Effector memory CD4-positive, alpha-beta T cell (primary cell): Measurements from ENCODE around the gene GALNS.
A peak's percentile ranks its signal among the peaks of the same experiment; 100 is the strongest.
"Not testable (repeated sequence)": the region's sequence is repeated elsewhere in the genome, so short reads cannot be mapped to it uniquely, and the experiment has no call there.

Experiments used
- DNase-seq, 3 donors: peaks; one replicate each; pipeline ENCODE4 v3.0.0-alpha.2; 2020
- H3K27ac ChIP-seq: 2 replicates; pipeline ENCODE4 v1.7.0; 2013; ENCODE audit warnings: mild to moderate bottlenecking, low read length, moderate library complexity; ENCODE audit not compliant: insufficient read depth, poor library complexity, severe bottlenecking
- H3K27me3 ChIP-seq: replicated peaks from 2 replicates; pipeline ENCODE4 v1.7.0; 2013; ENCODE audit warnings: mild to moderate bottlenecking, low read length; ENCODE audit not compliant: insufficient read depth, control insufficient read depth, poor library complexity, severe bottlenecking
- H3K36me3 ChIP-seq: 2 replicates; pipeline ENCODE4 v1.7.0; 2013; ENCODE audit warnings: mild to moderate bottlenecking, low read length, moderate library complexity; ENCODE audit not compliant: control insufficient read depth, insufficient read depth
- H3K4me1 ChIP-seq: 2 replicates; pipeline ENCODE4 v1.7.0; 2013; ENCODE audit warnings: low read length, mild to moderate bottlenecking; ENCODE audit not compliant: control insufficient read depth, insufficient read depth, poor library complexity, severe bottlenecking
- H3K4me3 ChIP-seq: 2 replicates; pipeline ENCODE4 v1.7.0; 2013; ENCODE audit warnings: low read length, low read depth, mild to moderate bottlenecking; ENCODE audit not compliant: insufficient read depth, poor library complexity, severe bottlenecking
- H3K9me3 ChIP-seq: 2 replicates; pipeline ENCODE4 v1.7.0; 2013; ENCODE audit warnings: mild to moderate bottlenecking, low read length, moderate library complexity; ENCODE audit not compliant: control insufficient read depth

The GALNS gene

DNA sequence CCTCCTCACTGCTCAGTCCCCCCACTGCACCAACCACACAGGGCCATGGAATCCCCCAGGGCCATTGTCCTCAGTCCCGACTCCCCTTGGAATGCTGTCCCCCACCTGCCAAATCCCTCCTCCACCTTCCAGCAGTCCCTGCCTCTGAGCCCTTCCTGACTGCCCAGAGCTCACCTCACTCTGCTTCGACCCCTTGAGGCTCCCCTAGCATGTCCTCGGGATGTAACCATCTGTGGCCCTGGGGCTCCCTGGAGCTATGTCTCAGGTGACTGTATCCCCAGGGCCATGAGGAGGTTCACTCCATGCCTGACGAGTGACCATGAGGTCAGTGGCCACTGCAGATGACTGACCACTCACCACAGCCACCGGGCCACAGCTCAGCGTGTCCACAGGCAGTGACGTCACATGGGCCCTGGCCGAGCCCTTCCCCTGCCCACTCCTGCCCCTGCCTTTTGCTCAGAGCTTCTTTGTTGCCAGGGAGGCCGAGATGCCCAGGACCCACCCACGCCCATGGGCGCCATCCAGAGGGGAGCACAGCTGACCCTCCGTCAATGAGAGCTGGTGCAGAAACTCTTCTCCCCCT is 64.0 kb downstream of the GALNS start:
- Histone ChIP-seq H3K27ac (no peak overlapping the region), H3K9me3 (no peaks in the 10 kb centered on the region), H3K27me3 (no peaks in the 10 kb centered on the region), H3K4me3 (no peak overlapping the region), H3K4me1 (peaks cover 53% of the 10 kb centered on the region), H3K36me3 (no peaks in the 10 kb centered on the region)
- DNase-seq, result no peak

DNA sequence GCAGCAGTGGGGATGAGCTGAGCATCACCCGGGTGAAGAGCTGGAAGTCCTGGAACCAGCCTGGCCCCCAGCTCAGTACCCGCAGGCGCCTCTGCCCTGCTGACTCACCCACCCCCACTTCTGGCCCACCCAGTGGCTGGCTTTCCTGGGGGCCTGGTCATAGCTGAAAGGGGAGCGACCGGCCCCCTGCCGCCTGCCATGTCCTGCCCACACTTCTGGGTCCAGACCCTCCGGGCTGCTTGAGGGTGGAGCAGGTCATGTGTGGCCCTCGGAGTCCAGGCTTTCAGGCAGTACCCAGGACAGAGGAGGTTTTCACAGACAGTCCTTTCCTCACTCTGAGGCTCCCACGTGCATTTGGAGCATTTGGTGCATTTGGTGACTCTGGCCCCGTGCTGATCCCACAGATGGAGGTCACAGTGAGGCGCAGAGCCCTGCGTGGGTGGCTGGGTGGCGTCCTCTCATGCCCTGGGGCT is 64.6 kb downstream of the GALNS start:
- no peak for DNase-seq
- Histone ChIP-seq H3K27me3 (no peaks in the 10 kb centered on the region), H3K4me3 (no peak overlapping the region), H3K27ac (no peak overlapping the region), H3K4me1 (peaks cover 53% of the 10 kb centered on the region), H3K36me3 (no peaks in the 10 kb centered on the region), H3K9me3 (no peaks in the 10 kb centered on the region)

DNA sequence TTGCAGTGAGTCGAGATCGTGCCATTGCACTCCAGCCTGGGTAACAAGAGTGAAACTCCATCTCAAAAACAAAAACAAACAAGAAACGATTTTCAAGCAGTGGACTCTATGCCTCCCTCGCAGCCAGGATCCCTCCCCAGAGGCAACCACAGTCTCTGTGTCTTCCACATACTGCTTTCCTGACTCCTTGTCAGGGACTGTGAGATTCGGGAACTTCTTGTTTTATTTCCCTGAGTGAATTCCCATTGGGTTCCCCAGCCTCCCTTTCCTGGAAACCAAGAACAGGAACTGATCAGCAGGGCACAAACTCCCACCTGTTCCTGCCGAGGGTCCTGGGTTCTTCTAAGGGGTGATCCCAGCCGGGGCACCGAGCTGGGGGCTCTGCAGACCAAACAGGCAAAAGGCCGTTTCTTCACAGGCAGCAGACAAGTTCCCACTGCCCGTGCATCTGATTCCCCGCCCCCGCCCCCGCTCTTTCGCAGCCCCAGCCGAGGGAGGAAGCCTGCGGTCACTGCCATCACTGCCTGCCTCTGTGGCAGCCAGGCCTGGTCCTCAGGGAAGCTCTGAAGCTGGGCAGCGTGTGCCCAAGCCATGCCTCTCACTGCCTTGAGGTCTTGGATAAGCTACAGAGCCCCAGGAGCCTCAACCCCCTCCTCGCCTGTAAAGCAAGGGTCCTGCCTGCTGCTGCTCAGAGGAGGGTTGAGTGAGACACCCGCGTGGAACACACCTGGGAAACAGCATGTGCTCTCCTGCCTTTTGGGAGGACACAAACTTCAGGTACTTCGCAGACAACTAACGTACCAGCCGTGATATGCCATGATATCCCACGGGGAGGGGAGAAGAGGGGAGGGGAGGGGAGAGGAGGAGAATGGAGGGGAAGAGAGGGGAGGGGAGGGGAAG is 66.2 kb downstream of the GALNS start:
- H3K27ac ChIP-seq, result peak overlapping the region; percentile 75
- peaks cover 54% of the 10 kb centered on the region for H3K4me1 ChIP-seq
- H3K27me3 ChIP-seq, result no peaks in the 10 kb centered on the region
- no peaks in the 10 kb centered on the region for H3K36me3 ChIP-seq
- no peaks in the 10 kb centered on the region for H3K9me3 ChIP-seq
- DNase-seq, result peak; percentile 43 to 56 (median 53)
- peak overlapping the region; percentile 15 for H3K4me3 ChIP-seq

DNA sequence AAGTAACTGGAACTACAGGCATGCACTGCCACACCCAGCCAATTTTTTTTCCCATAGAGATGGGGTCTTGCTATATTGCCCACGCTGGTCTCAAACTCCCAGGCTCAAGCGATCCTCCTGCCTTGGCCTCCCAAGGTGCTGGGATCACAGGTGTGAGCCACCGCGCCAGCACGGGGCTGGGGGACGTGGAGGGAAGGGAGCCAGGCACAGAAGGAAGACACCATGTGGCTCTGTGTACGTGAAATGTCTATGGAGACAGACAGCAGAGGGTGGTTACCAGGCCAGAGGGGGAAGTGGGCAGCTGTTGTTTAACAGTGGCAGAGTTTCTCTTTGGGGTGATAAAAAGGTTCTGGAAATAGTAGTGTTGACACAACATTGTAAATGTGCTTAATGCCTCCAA is 67.2 kb downstream of the GALNS start:
- peaks cover 49% of the 10 kb centered on the region for H3K4me1 ChIP-seq
- no peak overlapping the region for H3K4me3 ChIP-seq
- no peaks in the 10 kb centered on the region for H3K9me3 ChIP-seq
- no peak for DNase-seq
- H3K27ac ChIP-seq, result peak overlapping the region; percentile 23
- no peaks in the 10 kb centered on the region for H3K36me3 ChIP-seq
- no peaks in the 10 kb centered on the region for H3K27me3 ChIP-seq

DNA sequence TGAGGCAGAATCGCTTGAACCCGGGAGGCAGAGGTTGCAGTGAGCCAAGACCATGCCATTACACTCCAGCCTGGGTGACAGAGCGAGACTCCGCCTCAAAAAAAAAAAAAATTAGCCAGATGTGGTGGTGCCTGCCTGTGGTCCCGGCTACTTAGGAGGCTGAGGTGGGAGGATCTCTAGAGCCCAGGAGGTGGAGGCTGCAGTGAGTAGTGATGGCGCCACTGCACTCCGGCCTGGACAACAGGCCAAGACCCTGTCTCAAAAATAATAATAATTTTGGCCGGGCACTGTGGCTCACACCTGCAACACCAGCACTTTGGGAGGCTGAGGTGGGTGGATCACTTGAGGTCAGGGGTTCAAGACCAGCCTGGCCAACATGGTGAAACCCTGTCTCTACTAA is 68.0 kb downstream of the GALNS start:
- peaks cover 52% of the 10 kb centered on the region for H3K4me1 ChIP-seq

DNA sequence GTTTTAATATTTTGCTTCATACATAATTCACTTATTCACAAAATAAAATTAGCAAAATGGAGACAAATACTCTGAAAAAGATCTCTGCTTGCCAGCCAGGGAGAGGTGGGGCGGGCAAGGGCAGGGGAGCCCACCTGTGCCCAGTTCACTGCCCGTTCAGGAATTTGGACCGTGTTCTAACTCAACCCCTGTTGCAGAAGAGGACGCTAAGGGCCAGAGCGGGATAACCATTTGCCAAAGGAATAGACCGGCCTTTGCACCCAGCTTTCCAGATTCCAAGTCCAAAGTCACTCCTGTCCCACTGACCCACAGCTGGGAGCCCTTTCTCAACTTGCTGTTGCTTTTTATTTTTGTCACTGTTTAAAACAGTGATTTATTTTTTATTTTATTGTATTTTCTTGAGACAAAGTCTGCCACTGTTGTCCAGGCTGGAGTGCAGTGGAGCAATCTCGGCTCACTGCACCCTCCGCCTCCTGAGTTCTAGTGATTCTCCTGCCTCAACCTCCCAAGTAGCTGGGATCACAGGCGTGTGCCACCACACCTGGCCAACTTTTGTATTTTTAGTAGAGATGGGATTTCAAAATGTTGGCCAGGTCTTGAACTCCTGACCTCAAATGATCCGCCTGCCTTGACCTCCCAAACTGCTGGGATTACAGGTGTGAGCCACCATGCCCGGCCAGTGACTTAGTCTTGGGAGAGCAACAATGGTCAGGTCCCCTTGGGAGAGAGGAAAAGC is 69.0 kb downstream of the GALNS start:
- DNase-seq, result no peak
- Histone ChIP-seq H3K27me3 (no peaks in the 10 kb centered on the region), H3K27ac (no peak overlapping the region), H3K4me3 (no peak overlapping the region), H3K4me1 (peaks cover 52% of the 10 kb centered on the region), H3K36me3 (no peaks in the 10 kb centered on the region), H3K9me3 (no peaks in the 10 kb centered on the region)

More for the DNA sequence above, 68.0 kb downstream of the GALNS start:
- not testable (repeated sequence) for DNase-seq, H3K9me3 ChIP-seq, H3K36me3 ChIP-seq, H3K27ac ChIP-seq, H3K4me3 ChIP-seq, H3K27me3 ChIP-seq

DNA sequence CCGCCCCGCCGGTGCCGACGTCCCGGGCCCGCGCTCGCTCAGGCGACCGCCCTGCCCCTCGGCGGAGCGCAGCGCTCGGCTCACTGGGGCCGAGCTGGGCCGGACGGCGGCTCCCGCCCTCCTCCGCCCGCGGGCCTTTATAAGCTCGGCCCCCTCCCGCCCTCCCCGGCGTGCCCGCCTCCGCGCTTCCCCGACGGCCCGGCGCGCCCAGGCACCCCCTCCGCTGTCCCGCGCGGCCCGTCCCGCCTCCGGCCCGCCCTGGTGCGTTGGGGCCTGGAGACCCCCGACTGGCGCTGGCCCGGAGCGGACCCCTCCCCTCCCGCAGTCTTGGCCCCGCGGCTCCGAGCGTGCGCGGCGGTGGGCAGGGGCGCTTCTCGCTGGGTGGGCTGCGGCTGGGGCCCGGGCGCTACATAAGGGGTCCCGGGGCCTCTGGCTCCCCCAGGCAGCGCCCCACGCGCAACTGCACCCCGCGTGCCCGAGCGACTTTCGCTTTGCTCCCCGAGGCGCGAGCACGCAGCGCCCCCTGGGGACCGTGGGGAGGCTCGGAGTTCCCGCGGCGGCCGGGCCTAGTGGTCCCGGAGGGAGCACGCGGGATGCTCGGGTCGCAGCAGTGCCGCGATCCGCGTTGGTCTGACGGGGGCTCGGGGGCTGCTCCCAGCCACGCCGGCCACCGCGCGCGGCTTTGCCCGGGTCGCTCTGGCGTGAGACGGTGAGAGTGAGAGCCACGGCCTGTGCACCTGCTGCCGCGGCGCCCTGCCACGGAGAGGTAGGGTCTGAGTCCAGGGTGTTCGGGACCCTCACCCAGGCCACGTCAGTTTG is 71.4 kb downstream of the GALNS start, which contains the start of gene PIEZO1:
Gene PIEZO1, minus strand, starts transcription at position 115 of the 819 bp plus-strand sequence. CDS start 256 bp downstream, outside the sequence.
- Histone ChIP-seq H3K4me1 (peaks cover 54% of the 10 kb centered on the region), H3K9me3 (no peaks in the 10 kb centered on the region), H3K27ac (peak within 1 kb of the TSS; percentile 84), H3K27me3 (no peaks in the 10 kb centered on the region), H3K36me3 (no peaks in the 10 kb centered on the region), H3K4me3 (peak within 1 kb of the TSS; percentile 69)
- peak; percentile 72 to 79 (median 73) for DNase-seq

DNA sequence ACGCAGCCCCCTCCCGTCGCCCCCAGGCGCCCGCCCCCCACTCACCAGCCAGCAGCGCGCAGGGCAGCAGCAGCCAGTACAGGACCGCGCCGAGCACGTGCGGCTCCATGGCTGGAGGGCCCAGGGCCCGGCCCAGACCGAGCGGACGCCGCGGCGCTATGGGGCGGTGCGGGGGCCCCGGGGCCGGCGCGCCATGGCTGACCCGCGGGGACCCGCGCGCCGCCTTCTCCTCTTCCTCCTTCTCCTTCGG is 72.0 kb downstream of the GALNS start:
- DNase-seq, result no peak
- Histone ChIP-seq H3K36me3 (no peaks in the 10 kb centered on the region), H3K4me1 (peaks cover 54% of the 10 kb centered on the region), H3K27ac (peak overlapping the region; percentile 84), H3K9me3 (no peaks in the 10 kb centered on the region), H3K4me3 (peak overlapping the region; percentile 62), H3K27me3 (no peaks in the 10 kb centered on the region)

DNA sequence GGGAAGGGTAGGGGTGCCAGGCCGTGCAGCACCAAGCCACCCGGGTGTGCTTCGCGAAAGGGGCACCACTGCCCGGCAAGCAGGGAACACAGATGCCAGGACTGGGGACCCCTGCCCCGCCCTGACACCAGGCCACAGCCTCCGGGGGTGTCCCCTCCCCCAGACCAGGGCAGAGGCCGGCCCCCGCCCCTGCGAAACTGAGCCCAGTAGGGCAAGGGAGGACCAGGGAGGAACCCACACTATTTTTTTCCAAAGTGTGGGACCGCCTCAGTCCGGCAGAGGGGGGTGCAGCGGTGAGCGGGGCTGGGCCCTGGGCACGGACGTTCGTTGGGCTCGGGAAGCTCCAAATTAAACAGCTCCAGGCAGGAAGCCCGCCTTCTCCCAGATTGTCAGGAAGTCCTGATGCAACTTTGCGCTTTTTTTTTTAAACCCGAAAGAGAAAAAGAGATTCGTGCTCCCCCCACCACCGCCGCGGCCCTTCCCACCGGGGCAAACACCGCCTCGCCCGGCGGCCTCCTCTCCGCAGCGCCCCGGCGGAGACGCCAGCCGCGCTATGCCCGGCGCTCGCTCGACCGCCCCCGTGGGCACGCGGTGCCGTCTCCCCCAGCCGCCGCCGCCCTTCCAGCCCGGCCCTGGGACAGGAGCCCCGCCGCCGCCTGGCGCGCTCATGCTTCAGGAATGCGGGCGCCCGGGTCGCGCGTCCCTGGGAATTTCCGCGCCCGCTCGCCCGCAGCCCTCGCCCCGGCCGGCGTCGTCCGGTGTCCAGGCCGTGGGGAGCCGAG is 72.5 kb downstream of the GALNS start:
- peaks cover 55% of the 10 kb centered on the region for H3K4me1 ChIP-seq
- DNase-seq, result no peak
- H3K36me3 ChIP-seq, result no peaks in the 10 kb centered on the region
- H3K27me3 ChIP-seq, result no peaks in the 10 kb centered on the region
- H3K9me3 ChIP-seq, result no peaks in the 10 kb centered on the region
- peak overlapping the region; percentile 62 for H3K4me3 ChIP-seq
- H3K27ac ChIP-seq, result peak overlapping the region; percentile 84
